ENCODE data around the gene AMBRA1.

- TF ChIP-seq CTCF (IDR thresholded peaks at IDR 0.05; ENCODE audit: control extremely low read depth in 1 of 3, insufficient read depth in 1 of 3, low read depth in 1 of 3, low read length in 3 of 3) (no peak), RAD21 (IDR thresholded peaks at IDR 0.05 in 1 of 2, conservative IDR thresholded peaks at IDR 0.05 in 1 of 2; ENCODE audit: low read depth in 2 of 2, low read length in 2 of 2) (no peak), RXRA (IDR thresholded peaks at IDR 0.05; ENCODE audit: insufficient read depth, low read depth, low read length) (no peak), SIN3A (conservative IDR thresholded peaks at IDR 0.05 in 1 of 2, IDR thresholded peaks at IDR 0.05 in 1 of 2; ENCODE audit: low read depth in 1 of 2, low read length in 2 of 2) (no peak)
Measured at GRCh38 chr11:46445192-46445919, 148.5 kb downstream of the AMBRA1 start.

All from H1 (cell line).